ENCODE data around the gene INPP5D. TPM values are rescaled to one million over a fixed set of nuclear protein-coding genes. Genes with fewer than 3 reads are reported as not detected.

Gene INPP5D
- total RNA-seq, 2 donors from 2014 or later = 0.66 to 3.0 TPM

GRCh38 chr2:233053928-233054784 is 6.0 kb upstream of the INPP5D start:
- 30 to 33% methylated on average over 14 to 22 of the region's 22 CpGs for WGBS, 2 experiments (ENCODE audit: insufficient coverage in 1 of 2, insufficient read length in 1 of 2)
- H3K27ac Mint-ChIP-seq = no peak overlapping the region
- Histone ChIP-seq H3K36me3 (ENCODE audit: control insufficient read depth, insufficient read depth, low read length) (no peaks in the 10 kb centered on the region), H3K4me3 (ENCODE audit: low read length) (no peak overlapping the region), H3K9ac (ENCODE audit: extremely low read depth, low read length, poor library complexity, severe bottlenecking) (no peak overlapping the region), H3K27me3 (ENCODE audit: control insufficient read depth, insufficient read depth, low read length, poor library complexity, severe bottlenecking) (peaks cover 18% of the 10 kb centered on the region), H3K4me1 (ENCODE audit: control insufficient read depth, insufficient read depth, low read length) (no peaks in the 10 kb centered on the region), H3K9me3 (ENCODE audit: control insufficient read depth, low read length) (no peaks in the 10 kb centered on the region), H3K27ac (ENCODE audit: low read depth, low read length) (no peak overlapping the region)
- DNase-seq = peak; percentile 93
- H3K4me3 Mint-ChIP-seq = no peak overlapping the region
- no peaks in the 10 kb centered on the region for H3K36me3 Mint-ChIP-seq (ENCODE audit: low read depth)
- H3K27me3 Mint-ChIP-seq (ENCODE audit: insufficient read depth) = peaks cover 39% of the 10 kb centered on the region
- H3K4me1 Mint-ChIP-seq = peaks cover 22% of the 10 kb centered on the region
- peak; percentile 99 for TF ChIP-seq CTCF (conservative IDR thresholded peaks at IDR 0.05)
- H3K9me3 Mint-ChIP-seq = no peaks in the 10 kb centered on the region

GRCh38 chr2:233055362-233055761 is 4.8 kb upstream of the INPP5D start:
- no peak for TF ChIP-seq CTCF (conservative IDR thresholded peaks at IDR 0.05)
- Mint-ChIP-seq H3K27ac (no peak overlapping the region), H3K9me3 (no peaks in the 10 kb centered on the region), H3K4me3 (no peak overlapping the region), H3K36me3 (ENCODE audit: low read depth) (no peaks in the 10 kb centered on the region), H3K4me1 (peaks cover 17% of the 10 kb centered on the region), H3K27me3 (ENCODE audit: insufficient read depth) (peaks cover 35% of the 10 kb centered on the region)
- Histone ChIP-seq H3K36me3 (ENCODE audit: control insufficient read depth, insufficient read depth, low read length) (no peaks in the 10 kb centered on the region), H3K27ac (ENCODE audit: low read depth, low read length) (no peak overlapping the region), H3K27me3 (ENCODE audit: control insufficient read depth, insufficient read depth, low read length, poor library complexity, severe bottlenecking) (peaks cover 18% of the 10 kb centered on the region), H3K4me3 (ENCODE audit: low read length) (no peak overlapping the region), H3K9me3 (ENCODE audit: control insufficient read depth, low read length) (no peaks in the 10 kb centered on the region), H3K4me1 (ENCODE audit: control insufficient read depth, insufficient read depth, low read length) (no peaks in the 10 kb centered on the region), H3K9ac (ENCODE audit: extremely low read depth, low read length, poor library complexity, severe bottlenecking) (no peak overlapping the region)
- no peak for DNase-seq
- 92 to 98% methylated on average over 2 of the region's 2 CpGs for WGBS, 2 experiments (ENCODE audit: insufficient coverage in 1 of 2, insufficient read length in 1 of 2)

- Mint-ChIP-seq H3K27ac (no peak overlapping the region), H3K27me3 (ENCODE audit: insufficient read depth) (peaks cover 21% of the 10 kb centered on the region), H3K4me1 (peaks cover 3% of the 10 kb centered on the region), H3K4me3 (no peak overlapping the region), H3K36me3 (ENCODE audit: low read depth) (no peaks in the 10 kb centered on the region), H3K9me3 (no peaks in the 10 kb centered on the region)
- Histone ChIP-seq H3K9me3 (ENCODE audit: control insufficient read depth, low read length) (no peaks in the 10 kb centered on the region), H3K27me3 (ENCODE audit: control insufficient read depth, insufficient read depth, low read length, poor library complexity, severe bottlenecking) (peaks cover 8% of the 10 kb centered on the region), H3K4me3 (ENCODE audit: low read length) (no peak overlapping the region), H3K36me3 (ENCODE audit: control insufficient read depth, insufficient read depth, low read length) (no peaks in the 10 kb centered on the region), H3K9ac (ENCODE audit: extremely low read depth, low read length, poor library complexity, severe bottlenecking) (no peak overlapping the region), H3K27ac (ENCODE audit: low read depth, low read length) (no peak overlapping the region), H3K4me1 (ENCODE audit: control insufficient read depth, insufficient read depth, low read length) (peaks cover 4% of the 10 kb centered on the region)
- 85 to 97% methylated on average over 5 to 6 of the region's 6 CpGs for WGBS, 2 experiments (ENCODE audit: insufficient coverage in 1 of 2, insufficient read length in 1 of 2)
- TF ChIP-seq CTCF (conservative IDR thresholded peaks at IDR 0.05) = no peak
- peak; percentile 29 for DNase-seq
Observed at GRCh38 chr2:233056961-233057605, 3.1 kb upstream of the INPP5D start.
